Activated T-helper 9 cell treated with anti-CD3 and anti-CD28 coated beads, Interleukin-2, amount 50 U/mL, for 16 hours (primary cell): ENCODE data around the gene ZNF235.
"Not testable (repeated sequence)": the region's sequence is repeated elsewhere in the genome, so short reads cannot be mapped to it uniquely, and the experiment has no call there.

Experiments used
- DNase-seq: peaks from one replicate; pipeline ENCODE4 v3.0.0-alpha.2; 2020; ENCODE audit warnings: low read depth

Gene ZNF235

GRCh38 chr19:44304659-44305193 is at the start of gene ZNF235:
Gene ZNF235 (minus strand): TSS chr19:44305025. CDS start chr19:44303404, 1,621 bp downstream.
- peak; percentile 60 for DNase-seq

GRCh38 chr19:44346556-44346955 is 41.7 kb upstream of the ZNF235 start:
- DNase-seq, result no peak

GRCh38 chr19:44345959-44346358 is 41.1 kb upstream of the ZNF235 start:
- DNase-seq, result no peak

- no peak for DNase-seq
Observed at GRCh38 chr19:44344255-44344654, 39.4 kb upstream of the ZNF235 start.

GRCh38 chr19:44341794-44342193 is 37.0 kb upstream of the ZNF235 start:
- DNase-seq, result no peak

GRCh38 chr19:44334639-44335038 is 29.8 kb upstream of the ZNF235 start:
- not testable (repeated sequence) for DNase-seq

GRCh38 chr19:44332145-44332544 is 27.3 kb upstream of the ZNF235 start:
- DNase-seq, result no peak

- no peak for DNase-seq
Observed at GRCh38 chr19:44315883-44316282, 11.1 kb upstream of the ZNF235 start.

- DNase-seq, result no peak
Observed at GRCh38 chr19:44313231-44313630, 8.4 kb upstream of the ZNF235 start.

- no peak for DNase-seq
Observed at GRCh38 chr19:44308011-44308410, 3.2 kb upstream of the ZNF235 start.

- DNase-seq, result no peak
Observed at GRCh38 chr19:44306283-44306682, 1.5 kb upstream of the ZNF235 start.

- no peak for DNase-seq
Observed at GRCh38 chr19:44305457-44305856, 632 bp upstream of the ZNF235 start.

- no peak for DNase-seq
Observed at GRCh38 chr19:44303976-44304568, 753 bp downstream of the ZNF235 start.

GRCh38 chr19:44303320-44303719 is 1.5 kb downstream of the ZNF235 start:
- no peak for DNase-seq

- DNase-seq, result no peak
Observed at GRCh38 chr19:44284968-44285367, 19.9 kb downstream of the ZNF235 start.

GRCh38 chr19:44282846-44283245 is 22.0 kb downstream of the ZNF235 start:
- DNase-seq, result no peak

GRCh38 chr19:44280916-44281315 is 23.9 kb downstream of the ZNF235 start:
- DNase-seq, result no peak

- no peak for DNase-seq
Observed at GRCh38 chr19:44278181-44278690, 26.6 kb downstream of the ZNF235 start.

- DNase-seq, result no peak
Observed at GRCh38 chr19:44277331-44277730, 27.5 kb downstream of the ZNF235 start.

- no peak for DNase-seq
Observed at GRCh38 chr19:44260695-44261446, 44.0 kb downstream of the ZNF235 start.

GRCh38 chr19:44260343-44260681 is 44.5 kb downstream of the ZNF235 start:
- DNase-seq, result no peak

- no peak for DNase-seq
Observed at GRCh38 chr19:44258835-44259413, 45.9 kb downstream of the ZNF235 start.

- DNase-seq, result no peak
Observed at GRCh38 chr19:44258136-44258535, 46.7 kb downstream of the ZNF235 start.
